ENCODE results near the gene EVA1B.

The EVA1B gene

GRCh38 chr1:36339615-36340014 is 16.2 kb upstream of the EVA1B start:
- in situ Hi-C loops (cut with MboI; ENCODE audit: low pct_unique_long_range_greater_than_20kb, low sequenced_read_pairs, unreplicated experiment) = no loop called here
- no peak for DNase-seq (ENCODE audit: low spot score)
- TF ChIP-seq CTCF (IDR thresholded peaks at IDR 0.05; ENCODE audit: extremely low read depth, insufficient read depth, missing control alignments) = no peak

GRCh38 chr1:36339215-36339614 is 15.8 kb upstream of the EVA1B start:
- no peak for TF ChIP-seq CTCF (IDR thresholded peaks at IDR 0.05; ENCODE audit: extremely low read depth, insufficient read depth, missing control alignments)
- in situ Hi-C loops (cut with MboI; ENCODE audit: low pct_unique_long_range_greater_than_20kb, low sequenced_read_pairs, unreplicated experiment) = no loop called here
- DNase-seq (ENCODE audit: low spot score) = no peak

- DNase-seq (ENCODE audit: low spot score) = no peak
- in situ Hi-C loops (cut with MboI; ENCODE audit: low pct_unique_long_range_greater_than_20kb, low sequenced_read_pairs, unreplicated experiment) = no loop called here
- no peak for TF ChIP-seq CTCF (IDR thresholded peaks at IDR 0.05; ENCODE audit: extremely low read depth, insufficient read depth, missing control alignments)
These were observed 14.4 kb upstream of the EVA1B start for GRCh38 chr1:36337830-36338229.

GRCh38 chr1:36330940-36331339 is 7.5 kb upstream of the EVA1B start:
- no peak for TF ChIP-seq CTCF (IDR thresholded peaks at IDR 0.05; ENCODE audit: extremely low read depth, insufficient read depth, missing control alignments)
- DNase-seq (ENCODE audit: low spot score) = no peak
- in situ Hi-C loops (cut with MboI; ENCODE audit: low pct_unique_long_range_greater_than_20kb, low sequenced_read_pairs, unreplicated experiment) = no loop called here

- in situ Hi-C loops (cut with MboI; ENCODE audit: low pct_unique_long_range_greater_than_20kb, low sequenced_read_pairs, unreplicated experiment) = no loop called here
- DNase-seq (ENCODE audit: low spot score) = no peak
- no peak for TF ChIP-seq CTCF (IDR thresholded peaks at IDR 0.05; ENCODE audit: extremely low read depth, insufficient read depth, missing control alignments)
These were observed 6.4 kb upstream of the EVA1B start for GRCh38 chr1:36329817-36330216.

GRCh38 chr1:36328713-36329112 is 5.3 kb upstream of the EVA1B start:
- DNase-seq (ENCODE audit: low spot score) = no peak
- in situ Hi-C loops (cut with MboI; ENCODE audit: low pct_unique_long_range_greater_than_20kb, low sequenced_read_pairs, unreplicated experiment) = no loop called here
- no peak for TF ChIP-seq CTCF (IDR thresholded peaks at IDR 0.05; ENCODE audit: extremely low read depth, insufficient read depth, missing control alignments)

GRCh38 chr1:36328088-36328480 is 4.6 kb upstream of the EVA1B start:
- DNase-seq (ENCODE audit: low spot score) = no peak
- in situ Hi-C loops (cut with MboI; ENCODE audit: low pct_unique_long_range_greater_than_20kb, low sequenced_read_pairs, unreplicated experiment) = no loop called here
- TF ChIP-seq CTCF (IDR thresholded peaks at IDR 0.05; ENCODE audit: extremely low read depth, insufficient read depth, missing control alignments) = no peak
